Panc1 (cell line): ENCODE data around the gene TMEM156. TPM values are rescaled to one million over a fixed set of nuclear protein-coding genes. Genes with fewer than 3 reads are reported as not detected.
"Not testable (repeated sequence)": the region's sequence is repeated elsewhere in the genome, so short reads cannot be mapped to it uniquely, and the experiment has no call there.

Experiments used
- ATAC-seq: fragments of 200-7000 bp; cut with Tn5 transposase; 2 replicates; pipeline ENCODE4 v1.9.1; 2020; ENCODE audit warnings: mild to moderate bottlenecking, moderate library complexity
- BruUV-seq: library from RNA; stranded (reverse); fragments of 400-500 nt; replicated peaks from 2 replicates; lab custom pipeline; 2021; lab: Mats Ljungman, UMichigan
- CTCF ChIA-PET: fragments of 300-600 bp; sonication (Branson Sonifier 250); formaldehyde crosslinking; loops from one replicate; lab custom pipeline; 2022; ENCODE audit warnings: antibody characterized with exemption; lab: Charles Lee
- POLR2A ChIA-PET: fragments of 300-600 bp; sonication (Branson Sonifier 250); formaldehyde crosslinking; loops from one replicate; lab custom pipeline; 2022; ENCODE audit warnings: antibody characterized with exemption; lab: Charles Lee
- DNase-seq: peaks from one replicate; pipeline ENCODE4 v3.0.0-alpha.2; 2010; ENCODE audit warnings: low read depth, low spot score
- H3K27ac ChIP-seq: 2 replicates; pipeline ENCODE4 v1.5.1; 2011; ENCODE audit warnings: mild to moderate bottlenecking, low read length, inconsistent platforms
- H3K27me3 ChIP-seq: fragments of 200-500 bp; sonication (Bioruptor generic); 2 replicates; pipeline ENCODE4 v1.6.0; 2014; ENCODE audit warnings: low read length, inconsistent platforms; ENCODE audit not compliant: control insufficient read depth, insufficient read depth
- H3K36me3 ChIP-seq: fragments of 200-500 bp; sonication (Bioruptor generic); 2 replicates; pipeline ENCODE4 v1.5.1; 2014; ENCODE audit warnings: inconsistent platforms, mild to moderate bottlenecking, low read length, moderate library complexity; ENCODE audit not compliant: control insufficient read depth, insufficient read depth
- H3K4me1 ChIP-seq: 2 replicates; pipeline ENCODE4 v1.5.1; 2011; ENCODE audit warnings: inconsistent platforms, mild to moderate bottlenecking, low read length, moderate library complexity; ENCODE audit not compliant: control insufficient read depth, insufficient read depth
- H3K4me3 ChIP-seq, 2 experiments: 2 replicates each; pipeline ENCODE4 v1.5.1; 2011 to 2012; ENCODE audit warnings: low read depth in 2 of 2, low read length in 2 of 2, mild to moderate bottlenecking in 2 of 2, inconsistent platforms in 1 of 2, moderate library complexity in 1 of 2
- H3K9me3 ChIP-seq: fragments of 200-500 bp; sonication (Bioruptor generic); 2 replicates; pipeline ENCODE4 v1.5.1; 2014; ENCODE audit warnings: low read depth, mild to moderate bottlenecking, inconsistent platforms, low read length, moderate library complexity; ENCODE audit not compliant: control insufficient read depth, insufficient read depth
- CTCF ChIP-seq: fragments of 450-650 bp; IDR thresholded peaks from 2 replicates; pipeline ENCODE4 v1.5.1; 2017; ENCODE audit warnings: mild to moderate bottlenecking
- POLR2AphosphoS5 ChIP-seq: IDR thresholded peaks from 2 replicates; pipeline ENCODE4 v1.6.1; 2012; ENCODE audit warnings: mild to moderate bottlenecking, low read depth, low read length, moderate library complexity
- REST ChIP-seq, 2 experiments: IDR thresholded peaks; 2 replicates each; pipeline ENCODE4 v1.6.1; 2011 to 2012; ENCODE audit warnings: low read depth in 2 of 2, control low read depth in 1 of 2, low read length in 1 of 2, mild to moderate bottlenecking in 1 of 2, moderate library complexity in 1 of 2; ENCODE audit not compliant: insufficient read depth in 1 of 2
- SIN3A ChIP-seq: IDR thresholded peaks from 2 replicates; pipeline ENCODE4 v1.6.1; 2012; ENCODE audit warnings: low read depth, mild to moderate bottlenecking, low read length, moderate library complexity, borderline replicate concordance; ENCODE audit not compliant: insufficient read depth
- TCF7L2 ChIP-seq: IDR thresholded peaks from 2 replicates; pipeline ENCODE4 v1.6.1; 2011; ENCODE audit warnings: mild to moderate bottlenecking, low read depth, low read length, inconsistent platforms
- in situ Hi-C: cut with HindIII; loops from 2 replicates; pipeline ENCODE4 v1.10.0; 2016; ENCODE audit warnings: low sequenced_read_pairs, low pct_unique_long_range_greater_than_20kb
- intact Hi-C: fragments of 100-400 bp; cut with micrococcal nuclease; formaldehyde crosslinking; loops from one replicate; pipeline ENCODE4 v1.10.0; 2022; ENCODE audit not compliant: unreplicated experiment
- total RNA-seq: library from RNA; stranded (reverse); gene quantifications from one replicate; pipeline ENCODE4 v1.2.1, GENCODE V29; 2021; ENCODE audit not compliant: unreplicated experiment

The TMEM156 gene
- total RNA-seq, 1 experiment from 2014 or later, result 5.8 TPM

- in situ Hi-C loops (no loop called here), intact Hi-C loops (no loop called here)
- H3K36me3 ChIP-seq, result no peaks in the 10 kb centered on the region
- BruUV-seq, result no TSS peak
- H3K9me3 ChIP-seq, result no peaks in the 10 kb centered on the region
- TF ChIP-seq REST (IDR thresholded peaks at IDR 0.05; ENCODE audit: insufficient read depth in 1 of 2, low read depth in 2 of 2, low read length in 1 of 2), result no peak
- TF ChIP-seq CTCF, result no peak
- no peak for TF ChIP-seq POLR2AphosphoS5
- TF ChIP-seq SIN3A, result no peak
- no peak for TF ChIP-seq TCF7L2
- CTCF ChIA-PET, result no interaction called here
- H3K27ac ChIP-seq, result no peak overlapping the region
- no peaks in the 10 kb centered on the region for H3K4me1 ChIP-seq
- ATAC-seq, result no peak
- no peaks in the 10 kb centered on the region for H3K27me3 ChIP-seq
- POLR2A ChIA-PET, result no interaction called here
- H3K4me3 ChIP-seq, result no peak overlapping the region
- no peak for DNase-seq
Measured at GRCh38 chr4:38989487-38989886, 42.7 kb downstream of the TMEM156 start.

- H3K36me3 ChIP-seq, H3K27ac ChIP-seq, CTCF ChIA-PET, H3K9me3 ChIP-seq, H3K4me1 ChIP-seq, DNase-seq, BruUV-seq, in situ Hi-C loops, H3K27me3 ChIP-seq, H3K4me3 ChIP-seq, intact Hi-C loops, ATAC-seq: not testable (repeated sequence)
- POLR2A ChIA-PET, result interaction anchor here (0.6 kb wide), 1 partner anchor 294 kb away, joined by 3 read pairs; no protein-coding TSS in a partner anchor
Measured at GRCh38 chr4:38988353-38988752, 43.9 kb downstream of the TMEM156 start.

- in situ Hi-C loops (no loop called here), intact Hi-C loops (no loop called here)
- no TSS peak for BruUV-seq
- TF ChIP-seq REST (IDR thresholded peaks at IDR 0.05; ENCODE audit: insufficient read depth in 1 of 2, low read depth in 2 of 2, low read length in 1 of 2), result no peak
- CTCF ChIA-PET, result no interaction called here
- POLR2A ChIA-PET, result interaction anchor here (0.6 kb wide), 1 partner anchor 293 kb away, joined by 3 read pairs; no protein-coding TSS in a partner anchor
- H3K27ac ChIP-seq, result no peak overlapping the region
- no peak for DNase-seq
- no peaks in the 10 kb centered on the region for H3K36me3 ChIP-seq
- ATAC-seq, result no peak
- no peaks in the 10 kb centered on the region for H3K27me3 ChIP-seq
- H3K4me3 ChIP-seq, result no peak overlapping the region
- no peaks in the 10 kb centered on the region for H3K4me1 ChIP-seq
- H3K9me3 ChIP-seq, result no peaks in the 10 kb centered on the region
Measured at GRCh38 chr4:38987491-38987890, 44.7 kb downstream of the TMEM156 start.
